Kidney epithelial cell (primary cell): ENCODE data around the gene KRTAP4-16. TPM values are rescaled to one million over a fixed set of nuclear protein-coding genes. Genes with fewer than 3 reads are reported as not detected.
"Not testable (repeated sequence)": the region's sequence is repeated elsewhere in the genome, so short reads cannot be mapped to it uniquely, and the experiment has no call there.

Experiments used
- DNase-seq: peaks from one replicate; pipeline ENCODE4 v3.0.0-alpha.2; 2010; ENCODE audit warnings: low read depth
- H3K27me3 ChIP-seq: 2 replicates; pipeline ENCODE4 v1.6.0; 2011; ENCODE audit warnings: low read length; ENCODE audit not compliant: control insufficient read depth, insufficient read depth
- H3K36me3 ChIP-seq: 2 replicates; pipeline ENCODE4 v1.5.1; 2011; ENCODE audit warnings: low read length; ENCODE audit not compliant: control insufficient read depth, insufficient read depth
- H3K4me3 ChIP-seq: 2 replicates; pipeline ENCODE4 v1.5.1; 2011; ENCODE audit warnings: low read depth, mild to moderate bottlenecking, control low read depth, low read length
- CTCF ChIP-seq: IDR thresholded peaks from 2 replicates; pipeline ENCODE4 v1.5.1; 2011; ENCODE audit warnings: mild to moderate bottlenecking, moderate library complexity, low read length, control low read depth, inconsistent platforms; ENCODE audit not compliant: insufficient read depth, poor library complexity, severe bottlenecking
- total RNA-seq: library from RNA; depleted of rRNA; stranded (reverse); fragments of >200 nt; gene quantifications from 2 replicates; pipeline ENCODE4 v1.2.3, GENCODE V29; 2015

KRTAP4-16 gene
- total RNA-seq, 1 donor from 2014 or later, result not detected

DNA sequence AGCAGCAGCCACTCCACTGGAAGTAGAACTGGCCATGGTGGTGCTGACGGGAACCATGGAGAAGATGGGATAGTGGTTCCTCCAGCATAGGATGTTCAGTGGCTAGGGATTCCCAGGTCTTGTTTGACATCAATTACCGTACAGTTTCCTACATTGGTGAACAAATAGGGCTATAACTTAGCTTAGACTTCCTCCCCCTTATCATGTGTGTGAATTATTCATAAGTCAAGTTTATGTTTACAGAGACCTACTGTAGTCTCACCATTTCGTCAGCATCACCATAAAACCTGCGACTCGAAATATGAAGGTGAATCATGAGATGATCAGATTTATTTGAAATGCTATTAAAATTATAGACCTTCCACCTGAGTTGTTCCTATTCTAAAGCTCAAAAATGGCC, 43.3 kb downstream of the KRTAP4-16 start:
- TF ChIP-seq CTCF, result no peak
- no peak overlapping the region for H3K4me3 ChIP-seq
- DNase-seq, result no peak
- no peaks in the 10 kb centered on the region for H3K36me3 ChIP-seq
- no peaks in the 10 kb centered on the region for H3K27me3 ChIP-seq

DNA sequence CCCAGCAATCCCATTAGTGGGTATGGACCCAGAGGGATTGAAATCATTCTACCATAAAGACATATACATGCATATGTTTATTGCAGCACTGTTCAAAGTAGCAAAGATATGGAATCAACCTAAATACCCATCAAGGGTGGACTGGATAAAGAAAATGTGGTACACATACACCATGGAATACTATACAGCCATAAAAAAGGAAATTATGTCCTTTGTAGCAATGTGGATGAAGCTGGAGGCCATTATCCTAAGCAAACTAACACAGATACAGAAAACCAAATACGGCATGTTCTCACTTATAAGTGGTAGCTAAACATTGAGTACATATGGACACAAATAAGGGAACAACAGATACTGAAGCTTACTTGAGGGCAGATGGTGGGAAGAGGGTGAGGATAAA, 44.5 kb downstream of the KRTAP4-16 start:
- Histone ChIP-seq H3K4me3 (no peak overlapping the region), H3K36me3 (no peaks in the 10 kb centered on the region), H3K27me3 (no peaks in the 10 kb centered on the region)
- no peak for DNase-seq
- TF ChIP-seq CTCF, result no peak

- not testable (repeated sequence) for H3K4me3 ChIP-seq, H3K27me3 ChIP-seq, DNase-seq, H3K36me3 ChIP-seq
These were observed 46.9 kb downstream of the KRTAP4-16 start, which contains the start of gene KRTAP2-2 for GRCh38 chr17:41055130-41055529. Gene KRTAP2-2 (minus strand): TSS chr17:41055230. CDS start chr17:41055211, 19 bp downstream.

DNA sequence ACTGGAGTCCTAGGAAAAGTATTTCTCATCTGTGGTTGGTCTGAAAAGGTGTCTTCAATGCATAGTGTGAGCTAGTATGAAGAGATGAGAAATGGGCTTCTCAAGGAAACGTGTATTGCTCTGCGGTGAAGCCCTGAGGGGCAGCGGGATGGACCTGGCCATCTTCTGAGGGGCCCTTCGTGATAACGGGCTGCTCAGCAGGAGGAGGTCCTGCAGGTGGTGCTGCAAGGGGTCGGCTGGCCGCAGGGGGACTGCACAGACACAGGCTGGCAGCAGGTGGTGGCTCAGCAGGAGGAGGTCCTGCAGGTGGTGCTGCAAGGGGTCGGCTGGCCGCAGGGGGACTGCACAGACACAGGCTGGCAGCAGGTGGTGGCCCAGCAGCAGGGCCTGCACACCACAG, 47.5 kb downstream of the KRTAP4-16 start:
- DNase-seq, H3K4me3 ChIP-seq, H3K36me3 ChIP-seq, H3K27me3 ChIP-seq: not testable (repeated sequence)

GRCh38 chr17:41054025-41054424, 48.0 kb downstream of the KRTAP4-16 start:
- no peaks in the 10 kb centered on the region for H3K27me3 ChIP-seq
- no peaks in the 10 kb centered on the region for H3K36me3 ChIP-seq
- H3K4me3 ChIP-seq, result no peak overlapping the region
- no peak for TF ChIP-seq CTCF
- no peak for DNase-seq

GRCh38 chr17:41052566-41052965, 49.4 kb downstream of the KRTAP4-16 start:
- no peaks in the 10 kb centered on the region for H3K27me3 ChIP-seq
- H3K4me3 ChIP-seq, result no peak overlapping the region
- H3K36me3 ChIP-seq, result no peaks in the 10 kb centered on the region
- no peak for TF ChIP-seq CTCF
- no peak for DNase-seq

Other genes with a start within 250 kb of the KRTAP4-16 start
- gene KRT12, start 235.0 kb downstream of the KRTAP4-16 start, total RNA-seq, result not detected in 2 replicates
- gene KRT20, start 217.0 kb downstream of the KRTAP4-16 start, total RNA-seq, result not detected in 2 replicates
- 24.2 and 25.9 TPM in 2 replicates for gene KRT23, start 164.6 kb downstream of the KRTAP4-16 start, total RNA-seq
- gene KRT39, start 135.3 kb downstream of the KRTAP4-16 start, total RNA-seq, result not detected in 2 replicates
- not detected in 2 replicates for gene KRT40, start 117.9 kb downstream of the KRTAP4-16 start, total RNA-seq
- not detected in 2 replicates for gene KRTAP3-3, start 108.0 kb downstream of the KRTAP4-16 start, total RNA-seq
- gene KRTAP3-2, start 102.3 kb downstream of the KRTAP4-16 start, total RNA-seq, result not detected in 2 replicates
- not detected in 2 replicates for gene KRTAP3-1, start 93.1 kb downstream of the KRTAP4-16 start, total RNA-seq
- not detected in 2 replicates for gene KRTAP1-5, start 75.0 kb downstream of the KRTAP4-16 start, total RNA-seq
- not detected in 2 replicates for gene KRTAP1-4, start 72.0 kb downstream of the KRTAP4-16 start, total RNA-seq
- not detected in 2 replicates for gene KRTAP1-3, start 67.3 kb downstream of the KRTAP4-16 start, total RNA-seq
- gene KRTAP1-1, start 60.8 kb downstream of the KRTAP4-16 start, total RNA-seq, result not detected in 2 replicates
- not detected in 2 replicates for gene KRTAP2-1, start 54.9 kb downstream of the KRTAP4-16 start, total RNA-seq
- gene KRTAP2-2, start 47.0 kb downstream of the KRTAP4-16 start, total RNA-seq, result not detected in 2 replicates
- 4.3 and 5.2 TPM in 2 replicates for gene KRTAP2-3, start 42.1 kb downstream of the KRTAP4-16 start, total RNA-seq
- gene KRTAP2-4, start 36.3 kb downstream of the KRTAP4-16 start, total RNA-seq, result not detected in 2 replicates
- not detected in 2 replicates for gene KRTAP4-7, start 18.1 kb downstream of the KRTAP4-16 start, total RNA-seq
- not detected in 2 replicates for gene KRTAP4-8, start 4.1 kb downstream of the KRTAP4-16 start, total RNA-seq
- gene KRTAP4-9, start 3.2 kb upstream of the KRTAP4-16 start, total RNA-seq, result not detected in 2 replicates
- gene KRTAP4-11, start 16.2 kb upstream of the KRTAP4-16 start, total RNA-seq, result not detected in 2 replicates
- not detected in 2 replicates for gene KRTAP4-12, start 22.0 kb upstream of the KRTAP4-16 start, total RNA-seq
- not detected in 2 replicates for gene KRTAP4-6, start 38.3 kb upstream of the KRTAP4-16 start, total RNA-seq
- not detected in 2 replicates for gene KRTAP4-5, start 47.6 kb upstream of the KRTAP4-16 start, total RNA-seq
- gene KRTAP4-4, start 58.5 kb upstream of the KRTAP4-16 start, total RNA-seq, result not detected in 2 replicates
- not detected in 2 replicates for gene KRTAP4-3, start 66.0 kb upstream of the KRTAP4-16 start, total RNA-seq
- gene KRTAP4-2, start 76.0 kb upstream of the KRTAP4-16 start, total RNA-seq, result not detected in 2 replicates
- not detected in 2 replicates for gene KRTAP4-1, start 82.7 kb upstream of the KRTAP4-16 start, total RNA-seq
- gene KRTAP9-1, start 87.7 kb upstream of the KRTAP4-16 start, total RNA-seq, result not detected in 2 replicates
- not detected in 2 replicates for gene KRTAP9-2, start 124.4 kb upstream of the KRTAP4-16 start, total RNA-seq
- not detected in 2 replicates for gene KRTAP9-3, start 130.2 kb upstream of the KRTAP4-16 start, total RNA-seq
- gene KRTAP9-8, start 135.8 kb upstream of the KRTAP4-16 start, total RNA-seq, result not detected in 2 replicates
- gene KRTAP9-4, start 147.5 kb upstream of the KRTAP4-16 start, total RNA-seq, result not detected in 2 replicates
- gene KRTAP9-9, start 153.2 kb upstream of the KRTAP4-16 start, total RNA-seq, result not detected in 2 replicates
- not detected in 2 replicates for gene KRTAP9-6, start 163.2 kb upstream of the KRTAP4-16 start, total RNA-seq
- not detected in 2 replicates for gene KRTAP9-7, start 173.5 kb upstream of the KRTAP4-16 start, total RNA-seq
- not detected in 2 replicates for gene KRTAP29-1, start 200.6 kb upstream of the KRTAP4-16 start, total RNA-seq
- not detected in 2 replicates for gene KRTAP16-1, start 207.1 kb upstream of the KRTAP4-16 start, total RNA-seq
- not detected in 2 replicates for gene KRTAP17-1, start 213.5 kb upstream of the KRTAP4-16 start, total RNA-seq
- not detected in 2 replicates for gene KRT33A, start 248.6 kb upstream of the KRTAP4-16 start, total RNA-seq